HepG2 (cell line): Measurements from ENCODE around the gene ACP1. TPM values are rescaled to one million over a fixed set of nuclear protein-coding genes. Genes with fewer than 3 reads are reported as not detected.

Experiments
- ARID3A ChIP-seq: IDR thresholded peaks from 2 replicates; pipeline ENCODE4 v1.6.1; 2012; ENCODE audit warnings: low read depth, low read length, improper control_type of control experiment
- CHD2 ChIP-seq: IDR thresholded peaks from 2 replicates; pipeline ENCODE4 v1.6.1; 2011; ENCODE audit warnings: low read depth, low read length, improper control_type of control experiment
- MED8 ChIP-seq: sonication (generic); formaldehyde crosslinking; IDR thresholded peaks from 2 replicates; pipeline ENCODE4 v1.8.1; 2023; ENCODE audit warnings: mild to moderate bottlenecking, missing genetic modification reagents; ENCODE audit not compliant: insufficient replicate concordance
- SATB2 ChIP-seq: sonication (generic); formaldehyde crosslinking; IDR thresholded peaks from 2 replicates; pipeline ENCODE4 v1.5.0; 2020; ENCODE audit warnings: missing genetic modification reagents
- SOX13 ChIP-seq, 3 experiments: fragments of 450-650 bp in 1 of 3; sonication (generic) in 1 of 3; formaldehyde crosslinking in 1 of 3; IDR thresholded peaks in 2 of 3; conservative IDR thresholded peaks in 1 of 3; 2 replicates each; pipeline versions ENCODE4 v1.5.0 to v1.6.1; 2016 to 2020; ENCODE audit warnings: antibody characterized with exemption in 1 of 3, mild to moderate bottlenecking in 1 of 3, missing compliant biosample characterization in 1 of 3, missing genetic modification reagents in 1 of 3, moderate library complexity in 1 of 3
- SRF ChIP-seq: IDR thresholded peaks from 2 replicates; pipeline ENCODE4 v1.6.1; 2011; ENCODE audit warnings: mild to moderate bottlenecking, low read depth, low read length, moderate library complexity
- STAG1 ChIP-seq: sonication (generic); formaldehyde crosslinking; IDR thresholded peaks from 2 replicates; pipeline ENCODE4 v1.4.0; 2020; ENCODE audit warnings: missing genetic modification reagents
- ZNF275 ChIP-seq: sonication (generic); formaldehyde crosslinking; IDR thresholded peaks from 2 replicates; pipeline ENCODE4 v1.8.0; 2022; ENCODE audit warnings: missing genetic modification reagents, mild to moderate bottlenecking, inconsistent platforms, borderline replicate concordance
- ZNF34 ChIP-seq: sonication (generic); formaldehyde crosslinking; IDR thresholded peaks from 2 replicates; pipeline ENCODE4 v1.4.0; 2020; ENCODE audit warnings: mild to moderate bottlenecking, missing genetic modification reagents, borderline replicate concordance
- ZNF354B ChIP-seq: sonication (generic); formaldehyde crosslinking; IDR thresholded peaks from 2 replicates; pipeline ENCODE4 v1.8.0; 2022; ENCODE audit warnings: mild to moderate bottlenecking, missing genetic modification reagents
- ZNF678 ChIP-seq: sonication (generic); formaldehyde crosslinking; IDR thresholded peaks from 2 replicates; pipeline ENCODE4 v1.4.0; 2020; ENCODE audit warnings: mild to moderate bottlenecking, missing genetic modification reagents
- polyA plus RNA-seq, 8 experiments: library from polyadenylated mRNA; depleted of rRNA in 3 of 8; stranded (reverse) in 7 of 8; unstranded in 1 of 8; fragments of >200 nt; fragmentation: Illumina TruSeq in 4 of 8; extraction: Trizol in 4 of 8; gene quantifications; 2 replicates each; pipeline versions ENCODE4 v1.2.1 to v1.2.3, GENCODE V29; 2011 to 2016; ENCODE audit warnings: low read depth in 4 of 8, missing spikeins in 1 of 8, mixed read lengths in 1 of 8; ENCODE audit not compliant: insufficient read depth in 1 of 8
- total RNA-seq, 5 experiments: library from RNA; depleted of rRNA; stranded (reverse); fragments of >200 nt; fragmentation: Illumina TruSeq; extraction: Trizol; gene quantifications; 2 replicates each; pipeline ENCODE4 v1.2.3, GENCODE V29; 2016; ENCODE audit warnings: low read depth in 1 of 5
- TF ChIP-seq, protein P1 (sequence below): sonication (generic); formaldehyde crosslinking; IDR thresholded peaks from 2 replicates; pipeline ENCODE4 v1.4.0; 2020; ENCODE audit warnings: mild to moderate bottlenecking, low read depth, missing genetic modification reagents
- TF ChIP-seq, protein P2 (sequence below): sonication (generic); formaldehyde crosslinking; IDR thresholded peaks from 2 replicates; pipeline ENCODE4 v1.9.0; 2021; ENCODE audit warnings: missing genetic modification reagents, borderline replicate concordance
- TF ChIP-seq, protein P3 (sequence below): sonication (generic); formaldehyde crosslinking; IDR thresholded peaks from 2 replicates; pipeline ENCODE4 v1.4.0; 2020; ENCODE audit warnings: missing genetic modification reagents, borderline replicate concordance

The ACP1 gene
- total and polyA plus RNA-seq, 2 of the 13 experiments (the other 11 are each of a cell fraction or from before 2014, with no cell fraction given), result 246 to 348 TPM

GRCh38 chr2:260507-261161 lies 4.1 kb upstream of the ACP1 start (continued):
- no peak for TF ChIP-seq ZNF678 (CRISPR knock-in tag)
- TF ChIP-seq, protein P1, sequence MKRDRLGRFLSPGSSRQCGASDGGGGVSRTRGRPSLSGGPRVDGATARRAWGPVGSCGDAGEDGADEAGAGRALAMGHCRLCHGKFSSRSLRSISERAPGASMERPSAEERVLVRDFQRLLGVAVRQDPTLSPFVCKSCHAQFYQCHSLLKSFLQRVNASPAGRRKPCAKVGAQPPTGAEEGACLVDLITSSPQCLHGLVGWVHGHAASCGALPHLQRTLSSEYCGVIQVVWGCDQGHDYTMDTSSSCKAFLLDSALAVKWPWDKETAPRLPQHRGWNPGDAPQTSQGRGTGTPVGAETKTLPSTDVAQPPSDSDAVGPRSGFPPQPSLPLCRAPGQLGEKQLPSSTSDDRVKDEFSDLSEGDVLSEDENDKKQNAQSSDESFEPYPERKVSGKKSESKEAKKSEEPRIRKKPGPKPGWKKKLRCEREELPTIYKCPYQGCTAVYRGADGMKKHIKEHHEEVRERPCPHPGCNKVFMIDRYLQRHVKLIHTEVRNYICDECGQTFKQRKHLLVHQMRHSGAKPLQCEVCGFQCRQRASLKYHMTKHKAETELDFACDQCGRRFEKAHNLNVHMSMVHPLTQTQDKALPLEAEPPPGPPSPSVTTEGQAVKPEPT (CRISPR knock-in tag), result no peak
- TF ChIP-seq, protein P2, sequence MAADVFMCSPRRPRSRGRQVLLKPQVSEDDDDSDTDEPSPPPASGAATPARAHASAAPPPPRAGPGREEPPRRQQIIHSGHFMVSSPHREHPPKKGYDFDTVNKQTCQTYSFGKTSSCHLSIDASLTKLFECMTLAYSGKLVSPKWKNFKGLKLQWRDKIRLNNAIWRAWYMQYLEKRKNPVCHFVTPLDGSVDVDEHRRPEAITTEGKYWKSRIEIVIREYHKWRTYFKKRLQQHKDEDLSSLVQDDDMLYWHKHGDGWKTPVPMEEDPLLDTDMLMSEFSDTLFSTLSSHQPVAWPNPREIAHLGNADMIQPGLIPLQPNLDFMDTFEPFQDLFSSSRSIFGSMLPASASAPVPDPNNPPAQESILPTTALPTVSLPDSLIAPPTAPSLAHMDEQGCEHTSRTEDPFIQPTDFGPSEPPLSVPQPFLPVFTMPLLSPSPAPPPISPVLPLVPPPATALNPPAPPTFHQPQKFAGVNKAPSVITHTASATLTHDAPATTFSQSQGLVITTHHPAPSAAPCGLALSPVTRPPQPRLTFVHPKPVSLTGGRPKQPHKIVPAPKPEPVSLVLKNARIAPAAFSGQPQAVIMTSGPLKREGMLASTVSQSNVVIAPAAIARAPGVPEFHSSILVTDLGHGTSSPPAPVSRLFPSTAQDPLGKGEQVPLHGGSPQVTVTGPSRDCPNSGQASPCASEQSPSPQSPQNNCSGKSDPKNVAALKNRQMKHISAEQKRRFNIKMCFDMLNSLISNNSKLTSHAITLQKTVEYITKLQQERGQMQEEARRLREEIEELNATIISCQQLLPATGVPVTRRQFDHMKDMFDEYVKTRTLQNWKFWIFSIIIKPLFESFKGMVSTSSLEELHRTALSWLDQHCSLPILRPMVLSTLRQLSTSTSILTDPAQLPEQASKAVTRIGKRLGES, result no peak
- TF ChIP-seq ZNF275, result peak; percentile 92; the same call in 1 of the 2 replicates
- no peak for TF ChIP-seq ZNF34 (CRISPR knock-in tag)
- peak; percentile 58; the same call in 1 of the 2 replicates for TF ChIP-seq CHD2
- TF ChIP-seq SRF, result 0 out of 2 replicates have a peak, but pooled peaks have one; percentile 42
- peak; percentile 97 for TF ChIP-seq SOX13 (IDR thresholded peaks at IDR 0.05)
- peak in 1 of 2 experiments; percentile 99; a peak in 2 of 4 replicates for TF ChIP-seq SOX13 (CRISPR knock-in tag; conservative IDR thresholded peaks at IDR 0.05 in 1 of 2, IDR thresholded peaks at IDR 0.05 in 1 of 2)
- TF ChIP-seq ARID3A, result peak; percentile 98
- peak; percentile 66 for TF ChIP-seq SATB2 (CRISPR knock-in tag)
- TF ChIP-seq STAG1 (CRISPR knock-in tag), result peak; percentile 58
- TF ChIP-seq, protein P3, sequence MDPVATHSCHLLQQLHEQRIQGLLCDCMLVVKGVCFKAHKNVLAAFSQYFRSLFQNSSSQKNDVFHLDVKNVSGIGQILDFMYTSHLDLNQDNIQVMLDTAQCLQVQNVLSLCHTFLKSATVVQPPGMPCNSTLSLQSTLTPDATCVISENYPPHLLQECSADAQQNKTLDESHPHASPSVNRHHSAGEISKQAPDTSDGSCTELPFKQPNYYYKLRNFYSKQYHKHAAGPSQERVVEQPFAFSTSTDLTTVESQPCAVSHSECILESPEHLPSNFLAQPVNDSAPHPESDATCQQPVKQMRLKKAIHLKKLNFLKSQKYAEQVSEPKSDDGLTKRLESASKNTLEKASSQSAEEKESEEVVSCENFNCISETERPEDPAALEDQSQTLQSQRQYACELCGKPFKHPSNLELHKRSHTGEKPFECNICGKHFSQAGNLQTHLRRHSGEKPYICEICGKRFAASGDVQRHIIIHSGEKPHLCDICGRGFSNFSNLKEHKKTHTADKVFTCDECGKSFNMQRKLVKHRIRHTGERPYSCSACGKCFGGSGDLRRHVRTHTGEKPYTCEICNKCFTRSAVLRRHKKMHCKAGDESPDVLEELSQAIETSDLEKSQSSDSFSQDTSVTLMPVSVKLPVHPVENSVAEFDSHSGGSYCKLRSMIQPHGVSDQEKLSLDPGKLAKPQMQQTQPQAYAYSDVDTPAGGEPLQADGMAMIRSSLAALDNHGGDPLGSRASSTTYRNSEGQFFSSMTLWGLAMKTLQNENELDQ, result no peak; the same call in 1 of the 2 replicates
- TF ChIP-seq MED8 (CRISPR knock-in tag), result peak; percentile 98
- TF ChIP-seq ZNF354B (CRISPR knock-in tag), result peak; percentile 76; the same call in 1 of the 2 replicates
